GM12872 (cell line): ENCODE data around the gene FOXD1.

Experiments
- TF ChIP-seq, protein P1 (sequence below): IDR thresholded peaks from 3 replicates; pipeline ENCODE4 v1.5.1; 2011; ENCODE audit warnings: low read depth, mild to moderate bottlenecking, low read length, moderate library complexity; ENCODE audit not compliant: insufficient read depth

Gene FOXD1

DNA sequence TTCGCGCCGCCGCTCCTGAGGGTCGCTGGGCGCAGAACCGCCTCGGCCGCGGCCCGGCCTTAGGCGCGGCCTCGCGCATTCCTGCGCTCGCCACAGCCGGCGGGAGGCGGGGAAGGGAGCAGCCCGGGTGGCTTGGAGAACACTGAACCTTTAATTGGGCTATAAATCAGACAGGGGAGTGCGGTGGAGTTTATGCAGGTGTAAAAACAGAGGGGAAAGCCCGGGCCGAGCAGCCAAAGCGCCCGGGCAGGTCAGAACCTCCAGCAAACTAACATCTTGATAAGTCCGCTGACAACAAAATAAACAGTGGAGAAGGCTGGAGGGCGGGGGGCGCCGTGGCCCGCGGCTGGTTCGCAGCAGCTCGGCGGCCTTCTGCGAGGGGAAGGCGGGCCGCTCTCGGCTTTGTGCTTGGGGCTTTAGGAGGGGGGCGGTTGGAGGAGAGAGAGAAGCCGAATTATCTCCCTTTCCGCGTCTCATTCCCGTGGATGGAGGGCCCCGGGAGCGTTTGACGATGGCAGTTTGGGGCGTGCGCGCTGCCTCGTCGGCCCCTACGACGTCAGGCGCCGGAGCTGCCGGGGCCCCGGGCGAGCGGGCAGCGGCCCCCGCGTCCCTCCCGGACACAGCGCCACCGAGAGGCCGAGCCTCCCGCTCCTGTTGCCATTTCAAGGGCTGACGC is 11.3 kb downstream of the FOXD1 start:
- TF ChIP-seq, protein P1, sequence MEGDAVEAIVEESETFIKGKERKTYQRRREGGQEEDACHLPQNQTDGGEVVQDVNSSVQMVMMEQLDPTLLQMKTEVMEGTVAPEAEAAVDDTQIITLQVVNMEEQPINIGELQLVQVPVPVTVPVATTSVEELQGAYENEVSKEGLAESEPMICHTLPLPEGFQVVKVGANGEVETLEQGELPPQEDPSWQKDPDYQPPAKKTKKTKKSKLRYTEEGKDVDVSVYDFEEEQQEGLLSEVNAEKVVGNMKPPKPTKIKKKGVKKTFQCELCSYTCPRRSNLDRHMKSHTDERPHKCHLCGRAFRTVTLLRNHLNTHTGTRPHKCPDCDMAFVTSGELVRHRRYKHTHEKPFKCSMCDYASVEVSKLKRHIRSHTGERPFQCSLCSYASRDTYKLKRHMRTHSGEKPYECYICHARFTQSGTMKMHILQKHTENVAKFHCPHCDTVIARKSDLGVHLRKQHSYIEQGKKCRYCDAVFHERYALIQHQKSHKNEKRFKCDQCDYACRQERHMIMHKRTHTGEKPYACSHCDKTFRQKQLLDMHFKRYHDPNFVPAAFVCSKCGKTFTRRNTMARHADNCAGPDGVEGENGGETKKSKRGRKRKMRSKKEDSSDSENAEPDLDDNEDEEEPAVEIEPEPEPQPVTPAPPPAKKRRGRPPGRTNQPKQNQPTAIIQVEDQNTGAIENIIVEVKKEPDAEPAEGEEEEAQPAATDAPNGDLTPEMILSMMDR: 0 out of 3 replicates have a peak, but pooled peaks have one; percentile 16

- TF ChIP-seq, protein P1: no peak
Observed at GRCh38 chr5:73436535-73437100, 12.0 kb downstream of the FOXD1 start.

DNA sequence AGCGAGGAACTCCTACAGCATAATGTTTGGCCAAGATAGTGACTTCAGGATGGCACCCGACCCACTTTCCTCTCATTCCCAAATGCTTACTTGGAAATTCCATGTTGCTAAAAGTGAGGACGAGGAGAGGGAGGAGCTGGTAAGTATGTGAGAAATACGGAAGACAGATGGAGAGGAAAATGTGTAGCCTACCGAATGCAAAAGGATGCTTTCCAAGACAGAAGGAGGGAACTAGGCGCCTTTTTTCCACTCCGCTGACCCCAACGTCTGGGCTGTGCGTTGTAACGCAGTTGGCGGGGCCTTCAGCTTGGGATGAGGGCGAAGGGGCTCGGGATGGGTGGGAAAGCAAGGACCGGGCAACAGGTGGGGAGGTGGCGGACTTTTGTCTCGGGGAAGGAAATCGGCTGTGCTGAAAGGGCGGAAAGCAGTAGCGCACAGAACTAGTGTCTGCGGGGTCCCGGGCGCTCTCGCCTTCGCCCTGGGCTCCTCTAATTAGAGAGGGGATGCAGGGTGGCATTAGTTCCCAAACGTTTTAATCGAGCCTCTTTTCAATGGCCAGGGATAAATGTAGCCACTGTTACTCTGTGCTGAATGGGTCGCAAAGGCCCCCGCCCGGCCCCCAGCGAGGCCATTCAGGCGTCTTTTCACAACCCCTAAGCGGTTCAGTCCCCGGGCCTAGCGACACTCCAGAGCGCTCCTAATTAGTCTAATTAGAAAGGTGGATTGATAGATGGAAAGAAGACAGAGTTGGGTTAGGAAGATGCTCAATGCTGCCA is 12.6 kb downstream of the FOXD1 start:
- TF ChIP-seq, protein P1: no peak

GRCh38 chr5:73434907-73435306 is 13.7 kb downstream of the FOXD1 start:
- TF ChIP-seq, protein P1: no peak

- TF ChIP-seq, protein P1: no peak
Observed at GRCh38 chr5:73434461-73434860, 14.1 kb downstream of the FOXD1 start.

DNA sequence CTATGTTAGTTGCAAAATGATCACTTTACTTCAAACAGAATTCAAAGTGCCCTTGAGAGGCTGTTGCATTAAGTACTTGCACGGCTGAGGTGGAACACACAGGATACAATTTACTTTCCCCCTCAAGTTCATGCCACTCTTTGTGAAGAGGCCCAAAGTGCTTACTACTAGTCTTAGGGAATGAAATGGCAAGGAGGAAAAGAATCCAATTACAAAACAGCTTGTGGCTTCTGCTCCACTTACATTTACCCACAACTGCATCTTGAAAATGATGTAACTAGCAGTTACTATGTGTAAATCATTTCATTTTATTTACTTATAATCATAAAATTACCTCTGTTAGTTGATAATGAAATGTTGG is 14.6 kb downstream of the FOXD1 start:
- TF ChIP-seq, protein P1: no peak

- TF ChIP-seq, protein P1: no peak
Observed at GRCh38 chr5:73433272-73433981, 15.2 kb downstream of the FOXD1 start.
